ENCODE results near the gene IFNW1.
"Not testable (repeated sequence)": the region's sequence is repeated elsewhere in the genome, so short reads cannot be mapped to it uniquely, and the experiment has no call there.

Gene IFNW1

GRCh38 chr9:21141427-21141882 lies at the start of gene IFNW1:
Gene IFNW1 (minus strand): TSS chr9:21141832. CDS start chr9:21141570, 262 bp downstream.
- no peak within 1 kb of the TSS for H3K27ac ChIP-seq
- H3K4me3 ChIP-seq, result no peak within 1 kb of the TSS

- not testable (repeated sequence) for H3K27ac ChIP-seq, H3K4me3 ChIP-seq
Observed at GRCh38 chr9:21187487-21187886, 45.9 kb upstream of the IFNW1 start, which contains the start of gene IFNA4. Gene IFNA4 (minus strand): TSS chr9:21187587. CDS start chr9:21187531, 56 bp downstream.

- H3K27ac ChIP-seq, H3K4me3 ChIP-seq: not testable (repeated sequence)
Observed at GRCh38 chr9:21182810-21183736, 41.4 kb upstream of the IFNW1 start.

- no peak overlapping the region for H3K4me3 ChIP-seq
- H3K27ac ChIP-seq, result no peak overlapping the region
Observed at GRCh38 chr9:21174671-21175070, 33.0 kb upstream of the IFNW1 start.

- H3K4me3 ChIP-seq, result no peak overlapping the region
Observed at GRCh38 chr9:21172156-21172555, 30.5 kb upstream of the IFNW1 start.

GRCh38 chr9:21171351-21171750 lies 29.7 kb upstream of the IFNW1 start:
- no peak overlapping the region for H3K4me3 ChIP-seq

More at GRCh38 chr9:21172156-21172555, 30.5 kb upstream of the IFNW1 start:
- no peak overlapping the region for H3K27ac ChIP-seq

GRCh38 chr9:21166560-21166959 lies 24.9 kb upstream of the IFNW1 start, which contains the start of gene IFNA21:
Gene IFNA21 (minus strand): TSS chr9:21166660. CDS start chr9:21166612, 48 bp downstream.
- not testable (repeated sequence) for H3K27ac ChIP-seq, H3K4me3 ChIP-seq

More at GRCh38 chr9:21171351-21171750, 29.7 kb upstream of the IFNW1 start:
- no peak overlapping the region for H3K27ac ChIP-seq

GRCh38 chr9:21165516-21165915 lies 23.9 kb upstream of the IFNW1 start:
- Histone ChIP-seq H3K27ac (no peak overlapping the region), H3K4me3 (no peak overlapping the region)

GRCh38 chr9:21160178-21160577 lies 18.5 kb upstream of the IFNW1 start:
- Histone ChIP-seq H3K27ac (no peak overlapping the region), H3K4me3 (no peak overlapping the region)

- Histone ChIP-seq H3K4me3 (no peak overlapping the region), H3K27ac (no peak overlapping the region)
Observed at GRCh38 chr9:21155501-21155900, 13.9 kb upstream of the IFNW1 start.

- no peak overlapping the region for H3K27ac ChIP-seq
- no peak overlapping the region for H3K4me3 ChIP-seq
Observed at GRCh38 chr9:21154018-21154608, 12.5 kb upstream of the IFNW1 start.

- Histone ChIP-seq H3K4me3 (no peak overlapping the region), H3K27ac (no peak overlapping the region)
Observed at GRCh38 chr9:21153336-21154017, 11.8 kb upstream of the IFNW1 start.

GRCh38 chr9:21144603-21145002 lies 3.0 kb upstream of the IFNW1 start:
- no peak overlapping the region for H3K4me3 ChIP-seq
- no peak overlapping the region for H3K27ac ChIP-seq

- Histone ChIP-seq H3K4me3 (no peak overlapping the region), H3K27ac (no peak overlapping the region)
Observed at GRCh38 chr9:21137020-21137419, 4.6 kb downstream of the IFNW1 start.

GRCh38 chr9:21135736-21136135 lies 5.9 kb downstream of the IFNW1 start:
- H3K27ac ChIP-seq, result no peak overlapping the region

GRCh38 chr9:21128186-21128585 lies 13.4 kb downstream of the IFNW1 start:
- H3K27ac ChIP-seq, H3K4me3 ChIP-seq: not testable (repeated sequence)

More at GRCh38 chr9:21135736-21136135, 5.9 kb downstream of the IFNW1 start:
- no peak overlapping the region for H3K4me3 ChIP-seq

GRCh38 chr9:21121595-21122251 lies 19.9 kb downstream of the IFNW1 start:
- H3K4me3 ChIP-seq, result no peak overlapping the region
- H3K27ac ChIP-seq, result no peak overlapping the region

GRCh38 chr9:21121079-21121478 lies 20.6 kb downstream of the IFNW1 start:
- no peak overlapping the region for H3K4me3 ChIP-seq
- no peak overlapping the region for H3K27ac ChIP-seq

- Histone ChIP-seq H3K4me3 (no peak overlapping the region), H3K27ac (no peak overlapping the region)
Observed at GRCh38 chr9:21119093-21119770, 22.4 kb downstream of the IFNW1 start.

Data from skin epidermis (tissue), 12 donors.